H1 (cell line): Measurements from ENCODE around the gene UTRN. TPM values are rescaled to one million over a fixed set of nuclear protein-coding genes. Genes with fewer than 3 reads are reported as not detected.

Experiments used
- BCL11A ChIP-seq, 2 experiments: IDR thresholded peaks; one replicate each; pipeline ENCODE4 v1.6.1; 2011; ENCODE audit warnings: low read depth in 2 of 2, low read length in 2 of 2, mild to moderate bottlenecking in 2 of 2
- CBX8 ChIP-seq: fragments of 300-800, 300-1000 bp; sonication (generic); IDR thresholded peaks from 2 replicates; pipeline ENCODE4 v1.7.1; 2016; ENCODE audit warnings: low read depth, low read length, borderline replicate concordance
- CTBP2 ChIP-seq: IDR thresholded peaks from 2 replicates; pipeline ENCODE4 v1.7.0; 2011; ENCODE audit warnings: borderline replicate concordance, mild to moderate bottlenecking, moderate library complexity, mixed read lengths, low read length; ENCODE audit not compliant: insufficient read depth, insufficient read length
- SAP30 ChIP-seq: fragments of 300-600 bp; sonication (generic); IDR thresholded peaks from 2 replicates; pipeline ENCODE4 v1.7.1; 2012; ENCODE audit warnings: low read length, moderate library complexity, mild to moderate bottlenecking, inconsistent platforms; ENCODE audit not compliant: insufficient read depth, insufficient replicate concordance
- polyA plus RNA-seq, 7 experiments: library from polyadenylated mRNA; depleted of rRNA in 3 of 7; stranded (reverse) in 5 of 7; unstranded in 2 of 7; fragments of >200 nt in 5 of 7; fragments of 200-250 nt in 2 of 7; gene quantifications; 1 replicate in 5 of 7; 2 replicates in 1 of 7; 4 replicates in 1 of 7; pipeline versions ENCODE4 v1.2.1 to v1.2.3, GENCODE V29; 2011 to 2013; ENCODE audit warnings: missing spikeins in 2 of 7, mixed read lengths in 2 of 7
- total RNA-seq: library from RNA; stranded (reverse); fragmentation: NEBNext Ultra II Directional; extraction: Animal tissue kit (Norgen Biotek cat#: 25700); gene quantifications from 2 replicates; pipeline ENCODE4 v1.2.1, GENCODE V29; 2021
- TF ChIP-seq, protein P1 (sequence below), 3 experiments: IDR thresholded peaks; 1 replicate in 2 of 3; 2 replicates in 1 of 3; pipeline versions ENCODE4 v1.5.1 to v1.6.1; 2011; ENCODE audit warnings: low read length in 3 of 3, mild to moderate bottlenecking in 3 of 3, inconsistent platforms in 2 of 3, low read depth in 1 of 3, moderate library complexity in 1 of 3; ENCODE audit not compliant: insufficient read depth in 1 of 3; ENCODE audit errors: control extremely low read depth in 1 of 3

Gene UTRN
- total and polyA plus RNA-seq, 2 of the 8 experiments (the other 6 are each of a cell fraction or from before 2014, with no cell fraction given), result 25.0 to 112 TPM

DNA sequence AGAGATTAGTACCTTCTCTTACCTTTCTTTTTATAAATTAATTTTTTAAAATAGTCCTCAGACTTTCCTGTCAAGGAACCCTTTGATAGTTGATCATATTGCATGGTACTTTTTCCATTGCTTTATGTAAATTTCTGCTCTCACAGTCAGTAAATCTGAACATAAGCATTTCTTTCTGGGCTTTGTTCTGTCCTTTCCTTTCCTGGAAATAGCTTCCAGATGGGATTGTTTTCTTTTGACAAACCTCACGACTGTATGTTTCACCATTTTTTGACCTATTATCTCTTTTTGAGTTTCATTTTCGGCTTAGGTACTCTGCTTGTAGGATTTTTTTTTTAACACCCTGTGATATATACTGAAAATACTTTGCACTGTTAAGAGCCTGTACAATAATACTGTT lies 32.6 kb downstream of the UTRN start (continued):
- no peak for TF ChIP-seq SAP30
- TF ChIP-seq, protein P1, sequence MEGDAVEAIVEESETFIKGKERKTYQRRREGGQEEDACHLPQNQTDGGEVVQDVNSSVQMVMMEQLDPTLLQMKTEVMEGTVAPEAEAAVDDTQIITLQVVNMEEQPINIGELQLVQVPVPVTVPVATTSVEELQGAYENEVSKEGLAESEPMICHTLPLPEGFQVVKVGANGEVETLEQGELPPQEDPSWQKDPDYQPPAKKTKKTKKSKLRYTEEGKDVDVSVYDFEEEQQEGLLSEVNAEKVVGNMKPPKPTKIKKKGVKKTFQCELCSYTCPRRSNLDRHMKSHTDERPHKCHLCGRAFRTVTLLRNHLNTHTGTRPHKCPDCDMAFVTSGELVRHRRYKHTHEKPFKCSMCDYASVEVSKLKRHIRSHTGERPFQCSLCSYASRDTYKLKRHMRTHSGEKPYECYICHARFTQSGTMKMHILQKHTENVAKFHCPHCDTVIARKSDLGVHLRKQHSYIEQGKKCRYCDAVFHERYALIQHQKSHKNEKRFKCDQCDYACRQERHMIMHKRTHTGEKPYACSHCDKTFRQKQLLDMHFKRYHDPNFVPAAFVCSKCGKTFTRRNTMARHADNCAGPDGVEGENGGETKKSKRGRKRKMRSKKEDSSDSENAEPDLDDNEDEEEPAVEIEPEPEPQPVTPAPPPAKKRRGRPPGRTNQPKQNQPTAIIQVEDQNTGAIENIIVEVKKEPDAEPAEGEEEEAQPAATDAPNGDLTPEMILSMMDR (IDR thresholded peaks at IDR 0.05; ENCODE audit: control extremely low read depth in 1 of 3, insufficient read depth in 1 of 3, low read depth in 1 of 3, low read length in 3 of 3), result no peak
- no peak for TF ChIP-seq CTBP2
- no peak for TF ChIP-seq CBX8
- TF ChIP-seq BCL11A (IDR thresholded peaks at IDR 0.05; ENCODE audit: low read depth in 2 of 2, low read length in 2 of 2), result no peak
